Endothelial cell of umbilical vein (primary cell): ENCODE measurements around the gene SIDT1.

Experiments
- CTCF ChIP-seq, 2 donors: IDR thresholded peaks; 1 replicate in 1 of 2; 2 replicates in 1 of 2; pipeline ENCODE4 v1.5.1; 2011; ENCODE audit warnings: low read length in 2 of 2, mild to moderate bottlenecking in 2 of 2, moderate library complexity in 2 of 2, control low read depth in 1 of 2, inconsistent platforms in 1 of 2, low read depth in 1 of 2; ENCODE audit not compliant: insufficient read depth in 1 of 2; ENCODE audit errors: extremely low read depth in 1 of 2
- EZH2 ChIP-seq: IDR thresholded peaks from 2 replicates; pipeline ENCODE4 v1.6.1; 2012; ENCODE audit warnings: borderline replicate concordance, low read depth, mild to moderate bottlenecking, moderate library complexity, low read length, inconsistent platforms; ENCODE audit not compliant: severe bottlenecking
- FOS ChIP-seq: IDR thresholded peaks from 2 replicates; pipeline ENCODE4 v1.6.1; 2011; ENCODE audit warnings: mild to moderate bottlenecking, low read length, moderate library complexity, borderline replicate concordance; ENCODE audit not compliant: insufficient read depth
- GATA2 ChIP-seq: IDR thresholded peaks from 2 replicates; pipeline ENCODE4 v1.7.0; 2011; ENCODE audit warnings: low read depth, mild to moderate bottlenecking, moderate library complexity, mixed read lengths, low read length; ENCODE audit not compliant: insufficient read length, insufficient read depth
- MAX ChIP-seq: IDR thresholded peaks from 2 replicates; pipeline ENCODE4 v1.6.1; 2011; ENCODE audit not compliant: insufficient read depth, insufficient read length
- MYC ChIP-seq: IDR thresholded peaks from one replicate; pipeline ENCODE4 v1.6.1; 2011; ENCODE audit warnings: mild to moderate bottlenecking, low read depth, low read length
- POLR2A ChIP-seq: IDR thresholded peaks from 2 replicates; pipeline ENCODE4 v1.6.1; 2012; ENCODE audit warnings: low read depth, mild to moderate bottlenecking, control low read depth, low read length
- POLR2AphosphoS5 ChIP-seq: IDR thresholded peaks from 2 replicates; pipeline ENCODE4 v1.6.1; 2012; ENCODE audit warnings: low read depth, mild to moderate bottlenecking, control low read depth, low read length, moderate library complexity; ENCODE audit not compliant: insufficient read depth

DNA sequence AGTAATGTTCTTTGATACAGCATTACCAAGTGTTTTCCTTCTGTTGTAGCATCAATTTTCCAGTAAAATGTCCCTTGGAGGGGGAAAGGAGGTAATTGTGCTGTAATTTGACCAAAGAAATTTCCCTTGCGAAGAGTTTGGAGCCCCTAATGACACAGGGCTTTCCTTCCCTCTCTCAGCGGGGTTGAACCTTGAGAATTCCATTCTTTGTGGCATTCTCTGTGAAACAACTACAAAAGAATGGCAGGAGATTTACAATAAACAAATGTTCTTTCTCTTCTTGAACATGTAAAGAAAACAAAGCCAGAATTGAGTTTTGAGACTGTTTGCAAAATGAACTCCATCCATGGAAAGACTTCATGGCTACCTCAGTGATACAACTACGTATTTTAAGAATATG lies 53.4 kb downstream of the SIDT1 start:
- TF ChIP-seq CTCF (IDR thresholded peaks at IDR 0.05; ENCODE audit: extremely low read depth in 1 of 2, insufficient read depth in 1 of 2, low read depth in 1 of 2, low read length in 2 of 2) (no peak), EZH2 (no peak), POLR2A (no peak), POLR2AphosphoS5 (no peak), FOS (no peak), GATA2 (no peak), MYC (no peak), MAX (no peak)
